Endothelial cell of umbilical vein (primary cell): ENCODE data around the gene CHST3. TPM values are rescaled to one million over a fixed set of nuclear protein-coding genes. Genes with fewer than 3 reads are reported as not detected.

Experiments
- BruUV-seq: library from RNA; stranded (reverse); fragments of 400-500 nt; replicated peaks from 2 replicates; lab custom pipeline; 2021; lab: Mats Ljungman, UMichigan
- CTCF ChIA-PET: fragments of 300-600, 350-600 bp; sonication (Branson Sonifier 250); formaldehyde crosslinking; loops from one replicate; lab custom pipeline; 2021; ENCODE audit warnings: antibody characterized with exemption, inconsistent platforms; lab: Charles Lee
- POLR2A ChIA-PET: fragments of 300-600, 350-600 bp; sonication (Branson Sonifier 250); formaldehyde crosslinking; loops from one replicate; lab custom pipeline; 2021; ENCODE audit warnings: antibody characterized with exemption, inconsistent platforms; lab: Charles Lee
- DNase-seq: peaks from one replicate; pipeline ENCODE4 v3.0.0-alpha.2; 2011; ENCODE audit warnings: low read depth, low spot score
- FAIRE-seq: peaks from 2 replicates; lab custom pipeline; 2011; peaks lifted over from hg19 to GRCh38; lab: Jason Lieb, UNC
- H2AFZ ChIP-seq: 2 replicates; pipeline ENCODE4 v1.6.0; 2012; ENCODE audit warnings: low read depth, low read length, control low read depth, inconsistent platforms
- H3K27ac ChIP-seq: 2 replicates; pipeline ENCODE4 v1.5.1; 2011; ENCODE audit warnings: low read depth, mild to moderate bottlenecking, control low read depth, low read length, moderate library complexity; ENCODE audit not compliant: insufficient read depth
- H3K27me3 ChIP-seq, 2 experiments: 2 replicates each; pipeline versions ENCODE4 v1.6.0 to v1.6.1; 2011; ENCODE audit warnings: low read length in 2 of 2, mixed read lengths in 1 of 2; ENCODE audit not compliant: control insufficient read depth in 2 of 2, insufficient read depth in 2 of 2
- H3K36me3 ChIP-seq, 2 experiments: 2 replicates in 1 of 2; 3 replicates in 1 of 2; pipeline ENCODE4 v1.5.1; 2011; ENCODE audit warnings: low read length in 2 of 2, mild to moderate bottlenecking in 1 of 2, moderate library complexity in 1 of 2; ENCODE audit not compliant: control insufficient read depth in 2 of 2, insufficient read depth in 2 of 2; ENCODE audit errors: extremely low read depth in 1 of 2
- H3K4me1 ChIP-seq: 3 replicates; pipeline ENCODE4 v1.5.1; 2011; ENCODE audit warnings: mild to moderate bottlenecking, low read length; ENCODE audit not compliant: control insufficient read depth, insufficient read depth; ENCODE audit errors: extremely low read depth
- H3K4me2 ChIP-seq: 2 replicates; pipeline ENCODE4 v1.6.1; 2011; ENCODE audit warnings: low read length, control low read depth, mixed read lengths; ENCODE audit not compliant: insufficient read depth
- H3K4me3 ChIP-seq, 3 experiments: fragments of 200-600 bp in 1 of 3; sonication (generic), shearing (Covaris generic) in 1 of 3; replicated peaks in 1 of 3; 2 replicates each; pipeline ENCODE4 v1.5.1; 2011 to 2016; ENCODE audit warnings: control low read depth in 3 of 3, low read length in 3 of 3, mild to moderate bottlenecking in 2 of 3, inconsistent platforms in 1 of 3, low read depth in 1 of 3, moderate library complexity in 1 of 3; ENCODE audit not compliant: insufficient read depth in 1 of 3
- H3K79me2 ChIP-seq: 2 replicates; pipeline ENCODE4 v1.6.0; 2012; ENCODE audit warnings: low read length, inconsistent platforms; ENCODE audit not compliant: control insufficient read depth, insufficient read depth
- H3K9ac ChIP-seq: replicated peaks from 2 replicates; pipeline ENCODE3; 2011; ENCODE audit warnings: low read length, control low read depth; ENCODE audit not compliant: insufficient read depth; ENCODE audit errors: extremely low read depth
- H3K9me1 ChIP-seq: replicated peaks from 3 replicates; pipeline ENCODE4 v1.6.0; 2011; ENCODE audit warnings: mild to moderate bottlenecking, low read length; ENCODE audit not compliant: control insufficient read depth, insufficient read depth; ENCODE audit errors: extremely low read depth
- H3K9me3 ChIP-seq: replicated peaks from 2 replicates; pipeline ENCODE4 v1.5.1; 2012; ENCODE audit warnings: low read length, inconsistent platforms; ENCODE audit not compliant: control insufficient read depth, insufficient read depth
- H4K20me1 ChIP-seq: replicated peaks from 2 replicates; pipeline ENCODE3; 2011; ENCODE audit warnings: mild to moderate bottlenecking, low read length; ENCODE audit not compliant: control insufficient read depth, insufficient read depth; ENCODE audit errors: extremely low read depth
- CTCF ChIP-seq, 2 donors: IDR thresholded peaks; 1 replicate in 1 of 2; 2 replicates in 1 of 2; pipeline ENCODE4 v1.5.1; 2011; ENCODE audit warnings: low read length in 2 of 2, mild to moderate bottlenecking in 2 of 2, moderate library complexity in 2 of 2, control low read depth in 1 of 2, inconsistent platforms in 1 of 2, low read depth in 1 of 2; ENCODE audit not compliant: insufficient read depth in 1 of 2; ENCODE audit errors: extremely low read depth in 1 of 2
- EZH2 ChIP-seq: IDR thresholded peaks from 2 replicates; pipeline ENCODE4 v1.6.1; 2012; ENCODE audit warnings: borderline replicate concordance, low read depth, mild to moderate bottlenecking, moderate library complexity, low read length, inconsistent platforms; ENCODE audit not compliant: severe bottlenecking
- FOS ChIP-seq: IDR thresholded peaks from 2 replicates; pipeline ENCODE4 v1.6.1; 2011; ENCODE audit warnings: mild to moderate bottlenecking, low read length, moderate library complexity, borderline replicate concordance; ENCODE audit not compliant: insufficient read depth
- GATA2 ChIP-seq: IDR thresholded peaks from 2 replicates; pipeline ENCODE4 v1.7.0; 2011; ENCODE audit warnings: low read depth, mild to moderate bottlenecking, moderate library complexity, mixed read lengths, low read length; ENCODE audit not compliant: insufficient read length, insufficient read depth
- JUN ChIP-seq: IDR thresholded peaks from 2 replicates; pipeline ENCODE4 v1.6.1; 2011; ENCODE audit warnings: borderline replicate concordance, low read depth; ENCODE audit not compliant: insufficient read length, insufficient read depth
- MYC ChIP-seq: IDR thresholded peaks from one replicate; pipeline ENCODE4 v1.6.1; 2011; ENCODE audit warnings: mild to moderate bottlenecking, low read depth, low read length
- POLR2A ChIP-seq: IDR thresholded peaks from 2 replicates; pipeline ENCODE4 v1.6.1; 2012; ENCODE audit warnings: low read depth, mild to moderate bottlenecking, control low read depth, low read length
- POLR2AphosphoS5 ChIP-seq: IDR thresholded peaks from 2 replicates; pipeline ENCODE4 v1.6.1; 2012; ENCODE audit warnings: low read depth, mild to moderate bottlenecking, control low read depth, low read length, moderate library complexity; ENCODE audit not compliant: insufficient read depth
- dilution Hi-C: fragments of 300-500 bp; cut with MboI; formaldehyde crosslinking; loops from one replicate; pipeline ENCODE4 v1.15.0; 2019; ENCODE audit warnings: low sequenced_read_pairs; ENCODE audit not compliant: extremely low pct_ligation_motif_present
- intact Hi-C: fragments of 100-400 bp; cut with micrococcal nuclease; formaldehyde crosslinking; loops from one replicate; pipeline ENCODE4 v1.10.0; 2022
- polyA plus RNA-seq, 4 experiments: library from polyadenylated mRNA; depleted of rRNA in 3 of 4; stranded (reverse) in 3 of 4; unstranded in 1 of 4; fragments of >200 nt; gene quantifications; 2 replicates each; pipeline versions ENCODE4 v1.2.1 to v1.2.3, GENCODE V29; 2011 to 2012; ENCODE audit warnings: missing spikeins in 1 of 4
- total RNA-seq: library from RNA; stranded (reverse); gene quantifications from 2 replicates; pipeline ENCODE4 v1.2.3, GENCODE V29; 2021
- TF ChIP-seq, protein P1 (sequence below): IDR thresholded peaks from 2 replicates; pipeline ENCODE4 v1.6.1; 2011; ENCODE audit not compliant: insufficient read depth, insufficient read length

Gene CHST3
- total and polyA plus RNA-seq, 2 donors (not counting 3 experiments of a cell fraction or from before 2014, with no cell fraction given): 5.5 to 11.5 TPM

DNA sequence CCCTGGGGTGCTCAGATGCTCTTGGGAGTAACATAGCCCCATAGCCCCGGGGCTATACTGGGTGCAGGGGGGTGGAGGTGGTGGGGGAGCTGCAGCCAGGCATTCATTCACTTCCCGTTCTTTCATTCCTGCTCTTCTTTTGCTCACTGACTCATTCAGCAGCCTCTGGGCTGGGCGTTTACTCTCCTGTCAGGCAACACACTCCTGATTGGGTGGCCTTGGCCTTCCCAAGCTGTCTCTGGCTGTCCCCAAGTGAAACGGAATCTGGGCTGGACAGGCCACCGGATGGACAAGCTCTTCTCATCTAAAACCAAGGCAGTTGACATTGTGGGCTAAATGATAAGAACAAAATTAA, 34.6 kb downstream of the CHST3 start:
- TF ChIP-seq FOS (peak; percentile 52), GATA2 (no peak), POLR2AphosphoS5 (no peak)
- peak; percentile 57 for FAIRE-seq
- BruUV-seq: no TSS peak

GRCh38 chr10:71999360-72000072, 35.3 kb downstream of the CHST3 start:
- no peak overlapping the region for H3K9ac ChIP-seq
- H3K36me3 ChIP-seq: no peaks in the 10 kb centered on the region
- H2AFZ ChIP-seq: no peak overlapping the region
- no peaks in the 10 kb centered on the region for H3K9me3 ChIP-seq
- DNase-seq (peak; percentile 55), FAIRE-seq (no peak)
- no peaks in the 10 kb centered on the region for H3K9me1 ChIP-seq
- H3K4me1 ChIP-seq: peaks cover 12% of the 10 kb centered on the region
- H3K27me3 ChIP-seq: no peaks in the 10 kb centered on the region
- H3K4me2 ChIP-seq: no peak overlapping the region
- intact Hi-C loops (no loop called here), dilution Hi-C loops (no loop called here)
- no peaks in the 10 kb centered on the region for H4K20me1 ChIP-seq
- H3K79me2 ChIP-seq: peaks cover 2% of the 10 kb centered on the region
- no TSS peak for BruUV-seq
- TF ChIP-seq GATA2: no peak
- no peak for TF ChIP-seq JUN
- no peak for TF ChIP-seq FOS
- TF ChIP-seq POLR2A: no peak
- no peak for TF ChIP-seq CTCF (IDR thresholded peaks at IDR 0.05; ENCODE audit: extremely low read depth in 1 of 2, insufficient read depth in 1 of 2, low read depth in 1 of 2, low read length in 2 of 2)
- no peak for TF ChIP-seq EZH2
- TF ChIP-seq MYC: no peak
- TF ChIP-seq POLR2AphosphoS5: no peak
- TF ChIP-seq, protein P1, sequence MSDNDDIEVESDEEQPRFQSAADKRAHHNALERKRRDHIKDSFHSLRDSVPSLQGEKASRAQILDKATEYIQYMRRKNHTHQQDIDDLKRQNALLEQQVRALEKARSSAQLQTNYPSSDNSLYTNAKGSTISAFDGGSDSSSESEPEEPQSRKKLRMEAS: no peak
- no peak overlapping the region for H3K4me3 ChIP-seq
- no peak overlapping the region for H3K27ac ChIP-seq
- ChIA-PET CTCF (interaction anchor here (0.8 to 2.3 kb wide), 8 partner anchors 8 to 103 kb away, joined by 3 to 16 read pairs (median 6); no protein-coding TSS in a partner anchor), POLR2A (no interaction called here)

More for the DNA sequence above, 34.6 kb downstream of the CHST3 start:
- Histone ChIP-seq H3K9ac (no peak overlapping the region), H3K9me1 (no peaks in the 10 kb centered on the region), H4K20me1 (no peaks in the 10 kb centered on the region), H3K79me2 (peaks cover 2% of the 10 kb centered on the region), H2AFZ (no peak overlapping the region), H3K27ac (no peak overlapping the region), H3K36me3 (no peaks in the 10 kb centered on the region), H3K9me3 (no peaks in the 10 kb centered on the region), H3K4me1 (peaks cover 12% of the 10 kb centered on the region), H3K4me3 (no peak overlapping the region), H3K4me2 (no peak overlapping the region), H3K27me3 (no peaks in the 10 kb centered on the region)
- peak; percentile 55 for DNase-seq
- ChIA-PET CTCF (interaction anchor here (0.8 to 2.6 kb wide), 9 partner anchors 9 to 102 kb away, joined by 3 to 16 read pairs (median 7); no protein-coding TSS in a partner anchor), POLR2A (no interaction called here)
- intact Hi-C loops: no loop called here
- dilution Hi-C loops: no loop called here
